Endothelial cell of umbilical vein (primary cell): ENCODE data around the gene ABR. TPM values are rescaled to one million over a fixed set of nuclear protein-coding genes. Genes with fewer than 3 reads are reported as not detected.

Experiments used
- BruUV-seq: library from RNA; stranded (reverse); fragments of 400-500 nt; replicated peaks from 2 replicates; lab custom pipeline; 2021; lab: Mats Ljungman, UMichigan
- CTCF ChIA-PET: fragments of 300-600, 350-600 bp; sonication (Branson Sonifier 250); formaldehyde crosslinking; loops from one replicate; lab custom pipeline; 2021; ENCODE audit warnings: antibody characterized with exemption, inconsistent platforms; lab: Charles Lee
- POLR2A ChIA-PET: fragments of 300-600, 350-600 bp; sonication (Branson Sonifier 250); formaldehyde crosslinking; loops from one replicate; lab custom pipeline; 2021; ENCODE audit warnings: antibody characterized with exemption, inconsistent platforms; lab: Charles Lee
- DNase-seq: peaks from one replicate; pipeline ENCODE4 v3.0.0-alpha.2; 2011; ENCODE audit warnings: low read depth, low spot score
- FAIRE-seq: peaks from 2 replicates; lab custom pipeline; 2011; peaks lifted over from hg19 to GRCh38; lab: Jason Lieb, UNC
- H2AFZ ChIP-seq: 2 replicates; pipeline ENCODE4 v1.6.0; 2012; ENCODE audit warnings: low read depth, low read length, control low read depth, inconsistent platforms
- H3K27ac ChIP-seq: 2 replicates; pipeline ENCODE4 v1.5.1; 2011; ENCODE audit warnings: low read depth, mild to moderate bottlenecking, control low read depth, low read length, moderate library complexity; ENCODE audit not compliant: insufficient read depth
- H3K27me3 ChIP-seq, 2 experiments: 2 replicates each; pipeline versions ENCODE4 v1.6.0 to v1.6.1; 2011; ENCODE audit warnings: low read length in 2 of 2, mixed read lengths in 1 of 2; ENCODE audit not compliant: control insufficient read depth in 2 of 2, insufficient read depth in 2 of 2
- H3K36me3 ChIP-seq, 2 experiments: 2 replicates in 1 of 2; 3 replicates in 1 of 2; pipeline ENCODE4 v1.5.1; 2011; ENCODE audit warnings: low read length in 2 of 2, mild to moderate bottlenecking in 1 of 2, moderate library complexity in 1 of 2; ENCODE audit not compliant: control insufficient read depth in 2 of 2, insufficient read depth in 2 of 2; ENCODE audit errors: extremely low read depth in 1 of 2
- H3K4me1 ChIP-seq: 3 replicates; pipeline ENCODE4 v1.5.1; 2011; ENCODE audit warnings: mild to moderate bottlenecking, low read length; ENCODE audit not compliant: control insufficient read depth, insufficient read depth; ENCODE audit errors: extremely low read depth
- H3K4me2 ChIP-seq: 2 replicates; pipeline ENCODE4 v1.6.1; 2011; ENCODE audit warnings: low read length, control low read depth, mixed read lengths; ENCODE audit not compliant: insufficient read depth
- H3K4me3 ChIP-seq, 3 experiments: fragments of 200-600 bp in 1 of 3; sonication (generic), shearing (Covaris generic) in 1 of 3; replicated peaks in 1 of 3; 2 replicates each; pipeline ENCODE4 v1.5.1; 2011 to 2016; ENCODE audit warnings: control low read depth in 3 of 3, low read length in 3 of 3, mild to moderate bottlenecking in 2 of 3, inconsistent platforms in 1 of 3, low read depth in 1 of 3, moderate library complexity in 1 of 3; ENCODE audit not compliant: insufficient read depth in 1 of 3
- H3K79me2 ChIP-seq: 2 replicates; pipeline ENCODE4 v1.6.0; 2012; ENCODE audit warnings: low read length, inconsistent platforms; ENCODE audit not compliant: control insufficient read depth, insufficient read depth
- H3K9ac ChIP-seq: replicated peaks from 2 replicates; pipeline ENCODE3; 2011; ENCODE audit warnings: low read length, control low read depth; ENCODE audit not compliant: insufficient read depth; ENCODE audit errors: extremely low read depth
- H3K9me1 ChIP-seq: replicated peaks from 3 replicates; pipeline ENCODE4 v1.6.0; 2011; ENCODE audit warnings: mild to moderate bottlenecking, low read length; ENCODE audit not compliant: control insufficient read depth, insufficient read depth; ENCODE audit errors: extremely low read depth
- H3K9me3 ChIP-seq: replicated peaks from 2 replicates; pipeline ENCODE4 v1.5.1; 2012; ENCODE audit warnings: low read length, inconsistent platforms; ENCODE audit not compliant: control insufficient read depth, insufficient read depth
- H4K20me1 ChIP-seq: replicated peaks from 2 replicates; pipeline ENCODE3; 2011; ENCODE audit warnings: mild to moderate bottlenecking, low read length; ENCODE audit not compliant: control insufficient read depth, insufficient read depth; ENCODE audit errors: extremely low read depth
- EZH2 ChIP-seq: IDR thresholded peaks from 2 replicates; pipeline ENCODE4 v1.6.1; 2012; ENCODE audit warnings: borderline replicate concordance, low read depth, mild to moderate bottlenecking, moderate library complexity, low read length, inconsistent platforms; ENCODE audit not compliant: severe bottlenecking
- FOS ChIP-seq: IDR thresholded peaks from 2 replicates; pipeline ENCODE4 v1.6.1; 2011; ENCODE audit warnings: mild to moderate bottlenecking, low read length, moderate library complexity, borderline replicate concordance; ENCODE audit not compliant: insufficient read depth
- GATA2 ChIP-seq: IDR thresholded peaks from 2 replicates; pipeline ENCODE4 v1.7.0; 2011; ENCODE audit warnings: low read depth, mild to moderate bottlenecking, moderate library complexity, mixed read lengths, low read length; ENCODE audit not compliant: insufficient read length, insufficient read depth
- JUN ChIP-seq: IDR thresholded peaks from 2 replicates; pipeline ENCODE4 v1.6.1; 2011; ENCODE audit warnings: borderline replicate concordance, low read depth; ENCODE audit not compliant: insufficient read length, insufficient read depth
- MAX ChIP-seq: IDR thresholded peaks from 2 replicates; pipeline ENCODE4 v1.6.1; 2011; ENCODE audit not compliant: insufficient read depth, insufficient read length
- MYC ChIP-seq: IDR thresholded peaks from one replicate; pipeline ENCODE4 v1.6.1; 2011; ENCODE audit warnings: mild to moderate bottlenecking, low read depth, low read length
- POLR2A ChIP-seq: IDR thresholded peaks from 2 replicates; pipeline ENCODE4 v1.6.1; 2012; ENCODE audit warnings: low read depth, mild to moderate bottlenecking, control low read depth, low read length
- POLR2AphosphoS5 ChIP-seq: IDR thresholded peaks from 2 replicates; pipeline ENCODE4 v1.6.1; 2012; ENCODE audit warnings: low read depth, mild to moderate bottlenecking, control low read depth, low read length, moderate library complexity; ENCODE audit not compliant: insufficient read depth
- dilution Hi-C: fragments of 300-500 bp; cut with MboI; formaldehyde crosslinking; loops from one replicate; pipeline ENCODE4 v1.15.0; 2019; ENCODE audit warnings: low sequenced_read_pairs; ENCODE audit not compliant: extremely low pct_ligation_motif_present
- intact Hi-C: fragments of 100-400 bp; cut with micrococcal nuclease; formaldehyde crosslinking; loops from one replicate; pipeline ENCODE4 v1.10.0; 2022
- polyA plus RNA-seq, 4 experiments: library from polyadenylated mRNA; depleted of rRNA in 3 of 4; stranded (reverse) in 3 of 4; unstranded in 1 of 4; fragments of >200 nt; gene quantifications; 2 replicates each; pipeline versions ENCODE4 v1.2.1 to v1.2.3, GENCODE V29; 2011 to 2012; ENCODE audit warnings: missing spikeins in 1 of 4
- total RNA-seq: library from RNA; stranded (reverse); gene quantifications from 2 replicates; pipeline ENCODE4 v1.2.3, GENCODE V29; 2021
- TF ChIP-seq, protein P1 (sequence below), 2 donors: IDR thresholded peaks; 1 replicate in 1 of 2; 2 replicates in 1 of 2; pipeline ENCODE4 v1.5.1; 2011; ENCODE audit warnings: low read length in 2 of 2, mild to moderate bottlenecking in 2 of 2, moderate library complexity in 2 of 2, control low read depth in 1 of 2, inconsistent platforms in 1 of 2, low read depth in 1 of 2; ENCODE audit not compliant: insufficient read depth in 1 of 2; ENCODE audit errors: extremely low read depth in 1 of 2

ABR gene
- total and polyA plus RNA-seq, 2 donors (not counting 3 experiments of a cell fraction or from before 2014, with no cell fraction given): 83.5 to 96.8 TPM

GRCh38 chr17:1221209-1221608 is 41.4 kb upstream of the ABR start:
- Histone ChIP-seq H4K20me1 (no peaks in the 10 kb centered on the region), H3K27me3 (peaks cover 0 to 6% of the 10 kb centered on the region in 2 experiments), H3K9me1 (no peaks in the 10 kb centered on the region), H3K9me3 (no peaks in the 10 kb centered on the region), H3K79me2 (no peaks in the 10 kb centered on the region), H3K4me2 (no peak overlapping the region), H2AFZ (no peak overlapping the region), H3K9ac (no peak overlapping the region), H3K27ac (no peak overlapping the region), H3K4me1 (no peaks in the 10 kb centered on the region), H3K36me3 (no peaks in the 10 kb centered on the region), H3K4me3 (no peak overlapping the region)
- FAIRE-seq (no peak), DNase-seq (no peak)
- intact Hi-C loops: no loop called here
- TF ChIP-seq JUN (no peak), MAX (no peak), GATA2 (no peak), POLR2AphosphoS5 (no peak), POLR2A (no peak), FOS (no peak), MYC (no peak)
- BruUV-seq: no TSS peak
- CTCF ChIA-PET: no interaction called here
- POLR2A ChIA-PET: no interaction called here
- dilution Hi-C loops: no loop called here

DNA sequence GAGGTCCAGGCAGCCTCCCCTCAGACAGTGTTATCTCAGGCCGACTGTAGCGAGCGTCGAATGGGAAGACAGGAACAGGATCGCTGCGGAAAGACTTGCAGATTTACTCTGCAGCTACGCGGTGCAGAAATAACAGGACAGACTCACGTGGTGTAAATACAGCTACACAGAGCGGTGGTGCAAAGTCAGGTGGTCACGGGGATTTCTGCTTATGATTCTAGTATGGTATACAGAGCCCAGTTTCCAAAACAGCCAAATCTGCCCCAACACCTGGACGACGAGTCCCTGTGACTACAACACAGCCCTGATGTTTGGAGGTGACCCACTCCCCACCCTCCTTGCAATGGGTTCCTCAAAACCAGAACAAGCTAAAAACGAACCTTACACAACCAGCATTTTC is 40.6 kb upstream of the ABR start:
- CTCF ChIA-PET: interaction anchor here (1.1 to 1.4 kb wide), 2 partner anchors 33 to 162 kb away, joined by 3 read pairs; no protein-coding TSS in a partner anchor
- H3K4me3 ChIP-seq: no peak overlapping the region
- dilution Hi-C loops (no loop called here), intact Hi-C loops (no loop called here)
- H3K36me3 ChIP-seq: no peaks in the 10 kb centered on the region
- H3K4me1 ChIP-seq: no peaks in the 10 kb centered on the region
- FAIRE-seq: no peak
- H2AFZ ChIP-seq: no peak overlapping the region
- H4K20me1 ChIP-seq: no peaks in the 10 kb centered on the region
- no peak overlapping the region for H3K27ac ChIP-seq
- H3K9me1 ChIP-seq: no peaks in the 10 kb centered on the region
- no peak for DNase-seq
- H3K9me3 ChIP-seq: no peaks in the 10 kb centered on the region
- no TSS peak for BruUV-seq
- no peak overlapping the region for H3K9ac ChIP-seq
- POLR2A ChIA-PET: no interaction called here
- no peak for TF ChIP-seq MAX
- no peak for TF ChIP-seq JUN
- TF ChIP-seq FOS: no peak
- TF ChIP-seq EZH2: no peak
- TF ChIP-seq, protein P1, sequence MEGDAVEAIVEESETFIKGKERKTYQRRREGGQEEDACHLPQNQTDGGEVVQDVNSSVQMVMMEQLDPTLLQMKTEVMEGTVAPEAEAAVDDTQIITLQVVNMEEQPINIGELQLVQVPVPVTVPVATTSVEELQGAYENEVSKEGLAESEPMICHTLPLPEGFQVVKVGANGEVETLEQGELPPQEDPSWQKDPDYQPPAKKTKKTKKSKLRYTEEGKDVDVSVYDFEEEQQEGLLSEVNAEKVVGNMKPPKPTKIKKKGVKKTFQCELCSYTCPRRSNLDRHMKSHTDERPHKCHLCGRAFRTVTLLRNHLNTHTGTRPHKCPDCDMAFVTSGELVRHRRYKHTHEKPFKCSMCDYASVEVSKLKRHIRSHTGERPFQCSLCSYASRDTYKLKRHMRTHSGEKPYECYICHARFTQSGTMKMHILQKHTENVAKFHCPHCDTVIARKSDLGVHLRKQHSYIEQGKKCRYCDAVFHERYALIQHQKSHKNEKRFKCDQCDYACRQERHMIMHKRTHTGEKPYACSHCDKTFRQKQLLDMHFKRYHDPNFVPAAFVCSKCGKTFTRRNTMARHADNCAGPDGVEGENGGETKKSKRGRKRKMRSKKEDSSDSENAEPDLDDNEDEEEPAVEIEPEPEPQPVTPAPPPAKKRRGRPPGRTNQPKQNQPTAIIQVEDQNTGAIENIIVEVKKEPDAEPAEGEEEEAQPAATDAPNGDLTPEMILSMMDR (IDR thresholded peaks at IDR 0.05; ENCODE audit: extremely low read depth in 1 of 2, insufficient read depth in 1 of 2, low read depth in 1 of 2, low read length in 2 of 2): no peak
- TF ChIP-seq POLR2A: no peak
- TF ChIP-seq POLR2AphosphoS5: no peak
- TF ChIP-seq GATA2: no peak
- no peak for TF ChIP-seq MYC
- H3K27me3 ChIP-seq: peaks cover 0 to 3% of the 10 kb centered on the region in 2 experiments
- H3K4me2 ChIP-seq: no peak overlapping the region
- H3K79me2 ChIP-seq: no peaks in the 10 kb centered on the region
